ENCODE data around the gene OR2D2.
"Not testable (repeated sequence)": the region's sequence is repeated elsewhere in the genome, so short reads cannot be mapped to it uniquely, and the experiment has no call there.

The OR2D2 gene, protein sequence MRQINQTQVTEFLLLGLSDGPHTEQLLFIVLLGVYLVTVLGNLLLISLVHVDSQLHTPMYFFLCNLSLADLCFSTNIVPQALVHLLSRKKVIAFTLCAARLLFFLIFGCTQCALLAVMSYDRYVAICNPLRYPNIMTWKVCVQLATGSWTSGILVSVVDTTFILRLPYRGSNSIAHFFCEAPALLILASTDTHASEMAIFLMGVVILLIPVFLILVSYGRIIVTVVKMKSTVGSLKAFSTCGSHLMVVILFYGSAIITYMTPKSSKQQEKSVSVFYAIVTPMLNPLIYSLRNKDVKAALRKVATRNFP

DNA sequence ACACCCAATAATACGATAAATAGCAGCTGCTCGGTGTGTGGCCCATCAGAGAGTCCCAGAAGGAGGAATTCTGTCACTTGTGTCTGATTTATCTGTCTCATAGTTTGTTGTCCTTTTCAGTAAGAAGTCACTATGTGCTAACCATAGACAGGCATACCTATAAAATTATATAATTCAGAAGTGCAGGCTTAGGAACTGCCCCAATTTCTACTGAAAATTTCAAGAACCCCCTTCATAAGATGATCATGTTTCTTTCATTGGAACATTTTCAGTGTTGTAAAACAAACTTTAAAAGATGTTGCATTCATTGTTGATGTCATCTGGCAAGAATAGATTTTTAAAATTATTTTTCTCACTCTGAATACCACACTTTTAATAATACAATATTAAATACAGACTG lies at the start of gene OR2D2:
OR2D2 (minus strand) TSS at position 101 of the 400 bp plus-strand sequence; CDS start at position 101, 0 bp downstream.
- no peak for DNase-seq (ENCODE audit: low spot score)

DNA sequence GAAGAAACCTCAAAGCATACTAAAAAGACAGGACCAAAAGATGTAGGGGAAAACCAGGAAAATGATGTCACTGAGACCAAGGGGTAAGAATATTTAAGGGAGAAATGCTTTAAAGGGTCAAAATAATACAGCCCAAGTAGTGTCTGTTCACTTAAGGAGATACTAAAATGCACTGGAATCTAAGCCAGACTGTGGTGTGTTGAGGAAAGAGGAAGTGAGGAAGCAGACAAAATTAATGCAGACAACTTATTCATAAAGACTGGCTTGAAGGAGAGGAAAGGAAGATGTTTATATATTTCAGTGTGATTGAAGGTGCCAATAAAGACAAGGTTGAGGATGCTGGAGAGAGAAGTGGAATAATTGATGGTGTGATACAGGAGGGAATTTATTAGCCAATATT lies 49.7 kb upstream of the OR2D2 start:
- no peak for DNase-seq (ENCODE audit: low spot score)

DNA sequence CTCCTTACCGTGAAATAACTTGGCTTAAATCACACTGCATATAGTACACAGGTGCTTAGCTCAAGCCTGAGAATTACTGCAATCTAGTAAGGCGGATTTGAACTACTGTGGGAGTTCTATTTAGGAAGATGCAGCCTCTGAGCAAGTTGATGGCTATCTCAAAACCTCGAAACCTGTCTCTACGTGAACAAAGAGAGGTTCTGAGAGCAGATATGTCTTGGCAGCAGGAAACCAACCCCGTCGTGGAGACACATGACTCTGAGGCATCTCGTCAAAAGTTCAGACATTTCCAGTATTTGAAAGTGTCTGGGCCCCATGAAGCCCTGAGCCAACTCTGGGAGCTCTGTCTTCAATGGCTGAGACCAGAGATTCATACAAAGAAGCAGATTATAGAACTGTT lies 39.8 kb upstream of the OR2D2 start:
- no peak for DNase-seq (ENCODE audit: low spot score)

DNA sequence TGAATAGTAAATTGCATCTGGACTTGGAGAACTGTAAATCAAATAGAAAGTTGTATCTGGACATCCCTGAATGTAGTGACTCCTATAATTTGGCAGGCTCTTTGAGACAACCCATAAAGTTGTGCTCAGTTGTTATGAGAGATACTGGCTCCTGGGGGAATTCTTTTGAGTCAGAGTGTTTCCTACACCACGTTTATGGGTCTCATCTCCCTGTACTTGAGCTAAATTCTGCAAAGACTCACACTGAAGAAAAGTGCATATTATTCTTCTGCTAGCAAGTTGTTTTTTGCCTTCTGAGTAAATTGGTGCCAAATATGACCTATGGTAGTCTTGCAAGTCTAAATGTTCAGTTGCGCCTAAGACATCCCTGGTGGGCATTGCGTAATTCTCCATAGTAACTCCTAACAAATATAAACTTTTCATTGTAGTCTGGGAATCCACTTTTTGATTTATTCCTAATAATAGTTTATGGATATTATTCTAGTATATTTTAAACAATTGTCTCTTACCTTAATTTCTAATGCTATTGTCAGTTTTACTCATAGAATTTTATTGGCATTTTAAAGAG lies 38.9 kb upstream of the OR2D2 start:
- DNase-seq (ENCODE audit: low spot score), result no peak

DNA sequence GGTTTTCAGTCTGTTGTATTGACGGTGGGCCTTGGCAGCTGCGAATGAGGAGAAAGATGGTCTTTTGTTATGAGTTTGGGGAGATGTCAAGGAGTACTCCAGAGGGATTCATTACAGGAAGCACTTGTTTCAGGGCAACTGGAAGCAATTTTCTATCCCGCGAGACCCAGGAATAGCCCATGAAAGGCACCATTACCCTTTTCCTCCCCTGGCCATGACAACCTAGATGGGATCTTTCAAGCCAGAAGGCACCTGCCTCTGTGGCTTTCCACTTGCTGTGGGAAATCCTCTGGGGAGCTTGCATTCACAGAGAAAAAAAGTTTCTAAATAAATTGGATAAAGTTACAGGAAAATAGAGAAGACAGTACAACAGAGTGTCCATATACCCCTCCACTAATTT lies 36.6 kb upstream of the OR2D2 start:
- no peak for DNase-seq (ENCODE audit: low spot score)

DNA sequence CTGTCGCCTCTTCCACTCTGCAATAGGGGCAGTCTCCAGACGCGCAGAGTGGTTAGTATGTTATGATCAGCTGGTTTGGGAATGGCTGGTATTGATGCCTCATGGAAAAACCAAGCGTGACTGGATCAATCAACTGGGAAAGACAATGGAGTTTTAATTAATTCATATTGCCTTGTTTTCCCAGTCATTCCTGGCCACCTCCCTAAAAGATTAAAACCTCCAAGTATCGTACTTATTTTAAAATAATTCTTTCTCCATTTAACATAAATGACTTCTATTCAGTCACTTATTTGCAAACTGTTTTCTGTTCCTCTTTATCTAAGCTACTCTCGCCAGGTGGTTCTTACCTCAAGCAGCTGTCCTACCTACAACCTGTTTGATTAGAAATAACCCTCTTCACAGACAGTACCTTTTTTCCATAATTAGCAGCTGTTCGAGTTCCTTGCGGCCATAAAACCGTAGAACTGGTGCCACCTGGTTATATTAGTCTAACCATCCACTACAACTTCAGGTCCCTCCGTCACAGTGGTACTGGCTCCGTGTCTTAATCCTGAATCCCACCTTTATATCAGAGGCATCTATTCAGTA lies 34.8 kb upstream of the OR2D2 start:
- DNase-seq (ENCODE audit: low spot score), result no peak

DNA sequence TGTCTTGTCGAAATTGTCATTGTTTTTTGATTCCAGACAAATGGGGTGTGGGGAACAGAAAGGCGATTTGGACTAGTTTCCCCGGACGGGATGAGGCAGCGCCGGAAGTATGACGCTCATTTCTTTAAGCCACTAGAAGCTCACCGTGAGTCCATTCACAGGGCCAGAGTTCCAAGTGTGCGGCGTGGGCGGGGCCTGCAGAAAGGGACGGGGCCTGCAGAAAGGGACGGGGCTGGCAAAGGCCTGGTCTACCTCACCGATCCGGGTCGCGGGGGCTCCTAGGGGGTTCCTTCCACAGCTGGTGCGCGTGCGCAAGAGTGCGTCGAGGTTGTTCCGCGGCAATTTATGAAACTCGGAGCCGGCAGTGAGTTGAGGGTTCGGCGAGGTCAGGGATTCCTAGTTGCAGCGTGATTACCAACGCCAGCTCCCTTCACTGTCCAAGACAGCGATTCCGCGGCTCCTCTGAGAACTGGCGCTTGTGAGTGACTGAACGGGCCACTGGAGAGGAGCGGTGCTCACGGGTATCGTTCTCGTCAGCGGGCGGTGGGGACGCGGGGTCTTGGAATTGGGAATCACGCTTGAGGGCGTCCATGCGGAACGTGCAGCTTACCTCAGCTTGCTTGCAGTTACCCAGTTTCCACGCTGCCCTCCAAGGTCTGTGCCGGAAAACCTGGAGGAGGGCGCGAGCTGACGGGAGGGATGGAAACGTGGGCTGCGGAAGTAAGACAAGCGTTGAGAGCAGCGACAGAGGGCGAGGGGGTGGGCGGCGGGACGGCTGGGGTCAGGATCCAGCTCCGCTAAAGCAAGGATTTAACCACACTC lies 34.1 kb upstream of the OR2D2 start, which contains the start of gene ZNF215:
ZNF215 (plus strand) TSS at position 219 of the 822 bp plus-strand sequence. CDS start 5,847 bp downstream, outside the sequence.
- DNase-seq (ENCODE audit: low spot score), result peak; percentile 88

DNA sequence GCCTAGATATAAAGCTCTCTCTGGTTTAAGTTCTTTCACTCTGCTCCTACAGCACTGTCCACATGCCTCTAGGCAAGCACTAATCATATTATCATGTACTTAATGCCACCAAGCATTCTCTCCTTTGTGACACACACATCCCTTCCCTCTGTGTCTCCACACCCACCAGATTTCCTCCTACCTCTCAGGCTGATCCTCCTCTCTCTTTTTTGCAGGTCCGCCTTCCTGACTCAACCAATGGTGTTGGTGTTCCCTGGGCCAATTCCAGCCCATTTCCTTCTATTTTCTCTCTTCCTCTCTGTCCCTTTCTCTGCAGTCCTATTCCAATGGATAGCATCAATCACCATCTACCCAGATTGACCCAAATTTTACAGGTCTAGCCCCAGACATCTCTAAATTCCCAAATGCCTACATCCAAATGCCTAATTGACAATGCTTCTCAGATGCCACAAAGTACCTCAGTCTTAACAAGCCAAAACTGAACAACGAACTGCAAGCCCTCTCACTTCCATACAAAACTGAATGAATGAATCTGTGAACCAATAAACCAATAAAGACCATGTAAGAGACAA lies 33.4 kb upstream of the OR2D2 start:
- DNase-seq (ENCODE audit: low spot score), result peak; percentile 65

DNA sequence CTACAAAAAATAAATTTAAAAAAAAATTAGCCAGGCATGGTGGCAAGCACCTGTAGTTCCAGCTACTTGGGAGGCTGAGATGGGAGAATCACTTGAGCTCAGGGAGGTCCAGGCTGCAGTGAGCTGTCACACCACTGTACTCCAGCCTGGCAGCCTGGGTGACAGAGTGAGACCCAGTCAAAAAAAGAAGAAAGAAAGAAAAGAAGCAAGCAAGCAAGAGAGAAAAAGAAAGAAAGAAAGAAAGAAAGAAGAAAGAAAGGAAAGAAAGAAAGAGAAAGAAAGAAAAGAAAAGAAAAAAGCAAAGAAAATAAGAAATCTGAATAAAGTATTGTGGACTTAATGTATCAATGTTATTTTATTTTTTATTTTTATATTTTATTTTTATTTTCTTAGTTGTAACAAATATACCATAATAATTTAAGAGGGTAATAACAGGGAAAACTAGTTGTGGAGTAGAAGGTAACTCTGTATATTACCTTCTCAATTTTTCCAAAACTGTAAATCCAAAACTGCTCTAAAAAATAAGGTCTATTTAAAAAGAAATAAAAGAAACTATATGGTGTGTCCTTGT lies 32.8 kb upstream of the OR2D2 start:
- DNase-seq (ENCODE audit: low spot score), result no peak

DNA sequence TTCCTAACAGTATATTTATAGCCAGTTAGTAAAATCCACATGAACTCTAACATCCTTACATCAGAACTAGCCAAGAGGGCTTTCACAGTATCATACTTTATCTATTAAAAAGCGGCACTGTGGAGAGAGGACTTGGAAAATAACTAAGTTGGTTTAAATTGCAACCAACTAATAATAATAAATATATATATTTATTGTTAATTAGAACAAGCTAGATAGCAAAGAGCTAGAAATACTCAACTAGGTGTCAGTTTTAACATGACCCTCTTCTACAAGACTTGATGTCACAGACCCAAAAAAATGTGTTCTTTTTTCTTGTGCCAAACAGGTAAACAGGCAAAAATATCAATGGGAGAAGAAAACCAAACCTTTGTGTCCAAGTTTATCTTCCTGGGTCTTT lies 28.4 kb upstream of the OR2D2 start, which contains the start of gene OR2D3:
OR2D3 (plus strand) TSS at position 301 of the 400 bp plus-strand sequence; CDS start at position 301, 0 bp downstream.
- DNase-seq (ENCODE audit: low spot score), result no peak

DNA sequence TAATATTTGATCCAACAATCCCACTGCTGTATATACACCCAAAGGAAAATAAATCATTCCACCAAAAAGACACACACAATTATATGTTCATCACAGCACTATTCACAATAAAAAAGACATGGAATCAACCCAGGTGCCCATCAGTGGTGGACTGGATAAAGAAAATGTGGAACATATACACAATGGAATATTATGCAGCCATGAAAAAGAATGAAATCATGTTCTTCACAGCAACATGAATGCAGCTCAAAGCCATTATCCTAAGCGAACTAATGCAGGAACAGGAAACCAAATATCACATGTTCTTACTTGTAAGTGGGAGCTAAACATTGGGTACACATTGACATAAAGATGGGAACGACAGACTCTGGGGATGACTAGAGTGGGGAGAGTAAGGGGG lies 27.4 kb upstream of the OR2D2 start:
- no peak for DNase-seq (ENCODE audit: low spot score)

DNA sequence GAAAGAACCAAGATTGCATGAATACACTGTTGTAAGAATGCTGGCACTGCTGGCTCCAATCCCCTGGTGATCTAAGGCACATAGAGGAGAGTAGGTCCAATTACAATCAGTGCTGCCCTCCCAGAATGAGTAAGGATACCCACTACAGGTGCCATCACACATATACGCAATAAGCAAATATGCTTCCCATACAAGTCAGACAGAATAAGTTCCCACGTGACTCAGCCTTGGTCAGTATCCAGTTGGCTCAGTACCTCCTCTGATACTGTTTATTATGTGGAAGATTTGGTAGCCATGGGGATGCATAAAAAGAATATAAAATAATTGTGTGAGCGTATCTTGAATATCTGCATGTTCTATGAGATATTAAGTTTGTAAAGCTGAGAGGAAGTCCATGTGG lies 19.6 kb upstream of the OR2D2 start:
- peak; percentile 6 for DNase-seq (ENCODE audit: low spot score)

DNA sequence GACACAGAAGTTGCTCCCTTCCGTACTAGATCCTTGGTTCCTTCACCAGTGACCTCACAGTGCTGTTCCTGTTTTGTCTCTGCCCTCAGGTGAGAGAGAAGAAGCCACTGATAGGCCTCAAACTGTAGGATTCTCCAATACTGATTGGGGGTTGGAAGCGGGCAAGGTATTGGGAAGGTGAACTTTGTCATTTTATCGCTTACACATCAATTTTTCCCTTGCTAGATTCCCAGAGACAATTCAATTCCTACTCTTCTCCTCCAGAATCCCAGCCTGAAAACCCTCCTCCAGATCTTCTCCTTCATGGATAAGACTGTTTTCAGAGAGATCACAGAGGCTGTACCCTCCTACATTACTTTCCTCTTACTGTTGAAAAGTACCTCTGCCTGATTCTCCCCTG lies 19.1 kb upstream of the OR2D2 start:
- no peak for DNase-seq (ENCODE audit: low spot score)

DNA sequence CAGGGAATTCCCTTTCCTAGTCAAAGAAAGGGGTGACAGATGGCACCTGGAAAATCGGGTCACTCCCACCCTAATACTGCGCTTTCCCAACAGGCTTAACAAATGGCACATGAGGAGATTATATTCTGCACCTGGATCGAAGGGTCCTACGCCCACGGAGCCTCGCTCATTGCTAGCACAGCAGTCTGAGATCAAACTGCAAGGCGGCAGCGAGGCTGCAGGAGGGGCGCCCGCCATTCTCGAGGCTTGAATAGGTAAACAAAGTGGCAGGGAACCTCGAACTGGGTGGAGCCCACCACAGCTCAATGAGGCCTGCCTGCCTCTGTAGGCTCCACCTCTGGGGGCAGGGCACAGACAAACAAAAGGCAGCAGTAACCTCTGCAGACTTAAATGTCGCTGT lies 12.5 kb upstream of the OR2D2 start:
- DNase-seq (ENCODE audit: low spot score), result not testable (repeated sequence)

DNA sequence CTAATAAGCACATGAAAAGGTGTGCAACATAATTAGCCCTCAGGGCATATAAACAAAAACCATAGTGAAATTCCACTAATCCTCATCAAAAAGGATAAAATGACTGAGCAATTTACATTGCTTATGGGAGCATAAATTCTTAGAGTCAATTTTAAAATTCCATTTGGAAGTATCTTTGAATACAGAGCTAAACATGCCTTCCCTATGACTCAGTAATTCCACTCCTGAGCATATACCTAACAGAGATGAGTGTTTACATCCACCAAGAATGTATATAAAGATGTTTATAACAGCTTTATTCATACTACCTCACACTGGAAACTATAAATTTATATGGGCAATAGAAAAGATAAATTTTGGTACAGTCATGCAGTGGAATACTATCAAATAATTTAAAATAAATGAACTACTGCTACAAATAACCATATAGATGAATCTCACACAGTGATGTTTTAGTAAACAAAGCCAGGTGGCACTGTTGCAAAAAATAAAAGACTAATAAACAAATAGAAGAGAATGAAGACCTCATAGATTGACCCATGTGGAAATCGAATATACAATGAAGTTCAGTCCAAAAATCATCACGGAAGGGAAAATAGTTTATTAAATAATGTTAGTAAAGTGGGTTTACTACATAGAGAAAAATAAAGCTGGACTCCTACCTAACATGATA lies 8.2 kb upstream of the OR2D2 start:
- DNase-seq (ENCODE audit: low spot score), result no peak

DNA sequence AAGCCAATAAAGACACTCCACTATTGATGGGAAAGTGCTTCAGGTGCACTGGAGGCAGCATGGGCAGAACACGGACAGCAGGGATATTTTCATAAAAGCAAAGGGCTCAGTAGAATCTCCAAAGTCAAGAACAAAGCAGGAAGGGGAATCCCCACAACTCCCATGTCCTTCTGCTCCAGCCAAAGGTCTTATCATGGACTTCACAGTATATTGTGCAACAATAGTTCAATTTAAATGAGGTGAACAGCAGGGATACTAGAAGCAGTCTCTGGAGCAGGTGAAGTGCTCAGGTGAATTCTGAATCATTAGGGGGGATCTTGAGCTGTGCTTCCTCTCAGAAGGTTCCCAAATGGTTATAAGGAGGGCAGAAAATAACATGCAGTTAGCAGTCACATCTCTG lies 6.6 kb upstream of the OR2D2 start:
- DNase-seq (ENCODE audit: low spot score), result no peak

DNA sequence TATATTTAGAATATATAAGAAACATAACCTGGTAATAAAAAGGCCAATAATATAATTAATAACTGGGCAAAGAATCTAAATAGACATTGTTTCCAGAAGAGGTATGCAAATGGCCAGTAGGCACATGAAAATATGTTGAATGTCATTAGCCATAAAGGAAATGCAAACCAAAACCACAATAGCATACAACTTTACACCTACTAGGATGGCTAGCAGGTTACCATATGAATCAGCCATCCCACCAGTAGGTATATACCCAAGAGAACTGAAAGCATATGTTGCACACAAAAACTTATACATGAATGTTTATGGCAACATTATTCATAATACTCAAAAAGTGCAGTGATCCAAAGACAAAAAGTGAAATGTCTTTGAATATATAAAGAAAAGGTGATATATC lies 2.7 kb upstream of the OR2D2 start:
- no peak for DNase-seq (ENCODE audit: low spot score)

DNA sequence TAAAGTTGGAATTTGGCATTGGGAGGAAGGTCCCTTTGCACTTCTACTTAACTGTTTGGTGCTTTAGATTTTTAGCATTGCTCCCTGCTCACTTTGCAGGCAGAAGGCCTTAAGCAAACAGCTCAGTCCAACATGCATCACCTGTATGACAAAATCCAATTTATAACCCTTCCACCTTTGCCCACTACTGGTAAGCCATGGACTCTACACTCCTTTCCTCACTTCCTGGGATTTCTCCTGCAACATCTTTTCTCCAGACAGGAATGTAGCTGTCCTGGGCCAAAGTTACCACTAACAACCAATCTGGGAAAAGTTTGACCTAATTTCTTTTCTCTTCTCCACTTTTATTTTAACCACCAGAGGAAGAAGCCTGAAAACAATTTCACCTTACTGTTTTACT lies 1.8 kb upstream of the OR2D2 start:
- DNase-seq (ENCODE audit: low spot score), result no peak

DNA sequence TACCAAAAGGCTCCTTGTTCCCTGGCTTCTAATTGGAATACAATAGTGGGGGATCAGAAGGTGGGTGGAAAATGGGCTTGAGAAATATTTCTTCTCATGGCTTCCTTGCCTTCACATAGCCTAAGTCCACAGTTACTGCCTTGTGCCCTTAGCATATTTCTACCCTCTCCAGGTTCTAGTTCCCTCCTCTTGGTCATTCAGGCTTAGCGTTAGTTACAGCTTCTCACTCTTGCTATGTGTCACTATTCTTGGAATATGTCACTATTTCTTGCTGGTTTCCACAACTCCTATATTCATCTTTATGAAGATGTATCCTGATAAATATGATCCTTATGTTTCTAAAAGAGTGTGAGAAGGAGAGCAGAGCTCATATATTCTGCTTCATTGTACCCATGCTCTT lies 2.5 kb downstream of the OR2D2 start:
- DNase-seq (ENCODE audit: low spot score), result no peak

DNA sequence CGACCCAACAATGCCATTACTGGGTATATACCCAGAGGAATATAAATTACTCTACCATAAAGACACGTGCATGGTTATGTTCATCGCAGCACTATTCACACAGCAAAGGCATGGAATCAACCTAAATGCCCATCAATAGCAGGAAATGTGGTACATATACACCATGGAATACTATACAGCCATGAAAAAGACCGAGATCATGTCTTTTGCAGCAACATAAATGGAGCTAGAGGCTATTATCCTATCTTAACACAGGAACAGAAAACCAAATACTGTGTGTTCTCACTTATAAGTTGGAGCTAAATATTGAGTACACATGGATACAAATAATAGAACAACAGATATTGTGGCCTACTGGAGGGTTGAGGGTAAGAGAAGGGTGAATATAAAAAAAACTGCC lies 3.5 kb downstream of the OR2D2 start:
- DNase-seq (ENCODE audit: low spot score), result no peak

DNA sequence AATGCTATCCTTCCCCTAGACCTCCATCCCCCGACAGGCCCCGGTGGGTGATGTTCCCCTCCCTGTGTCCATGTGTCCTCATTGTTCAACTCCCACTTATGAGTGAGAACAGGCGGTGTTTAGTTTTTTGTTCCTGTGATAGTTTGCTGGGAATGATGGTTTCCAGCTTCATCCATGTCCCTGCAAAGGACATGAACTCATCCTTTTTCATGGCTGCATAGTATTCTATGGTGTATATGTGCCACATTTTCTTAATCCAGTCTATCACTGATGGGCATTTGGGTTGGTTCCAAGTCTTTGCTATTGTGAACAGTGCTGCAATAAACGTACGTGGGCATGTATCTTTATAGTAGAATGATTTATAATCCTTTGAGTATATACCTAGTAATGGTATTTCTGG lies 4.6 kb downstream of the OR2D2 start:
- not testable (repeated sequence) for DNase-seq (ENCODE audit: low spot score)
